HL-60 (cell line): Measurements from ENCODE around the gene HYDIN.
"Not testable (repeated sequence)": the region's sequence is repeated elsewhere in the genome, so short reads cannot be mapped to it uniquely, and the experiment has no call there.

Experiments
- GABPA ChIP-seq: IDR thresholded peaks from 2 replicates; pipeline ENCODE4 v1.6.1; 2012; ENCODE audit warnings: low read depth
- POLR2AphosphoS5 ChIP-seq: IDR thresholded peaks from 2 replicates; pipeline ENCODE4 v1.6.1; 2012; ENCODE audit warnings: low read depth
- SPI1 ChIP-seq: IDR thresholded peaks from 2 replicates; pipeline ENCODE4 v1.6.1; 2012; ENCODE audit warnings: low read depth, mild to moderate bottlenecking, borderline replicate concordance
- TF ChIP-seq, protein P1 (sequence below): IDR thresholded peaks from one replicate; pipeline ENCODE4 v1.5.1; 2011; ENCODE audit warnings: low read length, control low read depth, inconsistent platforms; ENCODE audit not compliant: insufficient read depth
- TF ChIP-seq, protein P2 (sequence below): IDR thresholded peaks from 2 replicates; pipeline ENCODE4 v1.6.1; 2012; ENCODE audit warnings: low read depth; ENCODE audit not compliant: insufficient replicate concordance

DNA sequence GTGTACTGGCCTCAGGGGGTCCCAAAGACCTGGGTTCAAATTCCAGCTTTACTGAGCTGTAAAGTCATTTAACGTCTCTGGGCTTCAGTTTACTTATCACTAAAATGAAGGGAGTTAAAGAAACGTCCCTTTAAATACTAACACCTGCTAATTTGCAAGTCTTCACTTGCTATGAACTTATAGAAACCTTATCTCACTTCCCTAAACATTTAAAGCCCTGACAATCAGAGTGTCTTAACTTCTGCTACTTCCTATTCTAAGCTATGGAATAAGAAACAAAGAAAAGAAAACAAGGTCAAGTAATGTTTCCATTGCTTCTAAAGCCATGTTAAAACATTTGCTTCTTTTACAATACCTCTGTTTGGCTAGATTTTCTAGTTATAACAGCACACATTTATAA is 87.3 kb downstream of the HYDIN start:
- TF ChIP-seq, protein P1, sequence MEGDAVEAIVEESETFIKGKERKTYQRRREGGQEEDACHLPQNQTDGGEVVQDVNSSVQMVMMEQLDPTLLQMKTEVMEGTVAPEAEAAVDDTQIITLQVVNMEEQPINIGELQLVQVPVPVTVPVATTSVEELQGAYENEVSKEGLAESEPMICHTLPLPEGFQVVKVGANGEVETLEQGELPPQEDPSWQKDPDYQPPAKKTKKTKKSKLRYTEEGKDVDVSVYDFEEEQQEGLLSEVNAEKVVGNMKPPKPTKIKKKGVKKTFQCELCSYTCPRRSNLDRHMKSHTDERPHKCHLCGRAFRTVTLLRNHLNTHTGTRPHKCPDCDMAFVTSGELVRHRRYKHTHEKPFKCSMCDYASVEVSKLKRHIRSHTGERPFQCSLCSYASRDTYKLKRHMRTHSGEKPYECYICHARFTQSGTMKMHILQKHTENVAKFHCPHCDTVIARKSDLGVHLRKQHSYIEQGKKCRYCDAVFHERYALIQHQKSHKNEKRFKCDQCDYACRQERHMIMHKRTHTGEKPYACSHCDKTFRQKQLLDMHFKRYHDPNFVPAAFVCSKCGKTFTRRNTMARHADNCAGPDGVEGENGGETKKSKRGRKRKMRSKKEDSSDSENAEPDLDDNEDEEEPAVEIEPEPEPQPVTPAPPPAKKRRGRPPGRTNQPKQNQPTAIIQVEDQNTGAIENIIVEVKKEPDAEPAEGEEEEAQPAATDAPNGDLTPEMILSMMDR: not testable (repeated sequence)
- TF ChIP-seq, protein P2, sequence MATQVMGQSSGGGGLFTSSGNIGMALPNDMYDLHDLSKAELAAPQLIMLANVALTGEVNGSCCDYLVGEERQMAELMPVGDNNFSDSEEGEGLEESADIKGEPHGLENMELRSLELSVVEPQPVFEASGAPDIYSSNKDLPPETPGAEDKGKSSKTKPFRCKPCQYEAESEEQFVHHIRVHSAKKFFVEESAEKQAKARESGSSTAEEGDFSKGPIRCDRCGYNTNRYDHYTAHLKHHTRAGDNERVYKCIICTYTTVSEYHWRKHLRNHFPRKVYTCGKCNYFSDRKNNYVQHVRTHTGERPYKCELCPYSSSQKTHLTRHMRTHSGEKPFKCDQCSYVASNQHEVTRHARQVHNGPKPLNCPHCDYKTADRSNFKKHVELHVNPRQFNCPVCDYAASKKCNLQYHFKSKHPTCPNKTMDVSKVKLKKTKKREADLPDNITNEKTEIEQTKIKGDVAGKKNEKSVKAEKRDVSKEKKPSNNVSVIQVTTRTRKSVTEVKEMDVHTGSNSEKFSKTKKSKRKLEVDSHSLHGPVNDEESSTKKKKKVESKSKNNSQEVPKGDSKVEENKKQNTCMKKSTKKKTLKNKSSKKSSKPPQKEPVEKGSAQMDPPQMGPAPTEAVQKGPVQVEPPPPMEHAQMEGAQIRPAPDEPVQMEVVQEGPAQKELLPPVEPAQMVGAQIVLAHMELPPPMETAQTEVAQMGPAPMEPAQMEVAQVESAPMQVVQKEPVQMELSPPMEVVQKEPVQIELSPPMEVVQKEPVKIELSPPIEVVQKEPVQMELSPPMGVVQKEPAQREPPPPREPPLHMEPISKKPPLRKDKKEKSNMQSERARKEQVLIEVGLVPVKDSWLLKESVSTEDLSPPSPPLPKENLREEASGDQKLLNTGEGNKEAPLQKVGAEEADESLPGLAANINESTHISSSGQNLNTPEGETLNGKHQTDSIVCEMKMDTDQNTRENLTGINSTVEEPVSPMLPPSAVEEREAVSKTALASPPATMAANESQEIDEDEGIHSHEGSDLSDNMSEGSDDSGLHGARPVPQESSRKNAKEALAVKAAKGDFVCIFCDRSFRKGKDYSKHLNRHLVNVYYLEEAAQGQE: not testable (repeated sequence)
- not testable (repeated sequence) for TF ChIP-seq POLR2AphosphoS5, SPI1, GABPA
